HG03097 (cell line): ENCODE measurements around the gene SPIRE1.
"Not testable (repeated sequence)": the region's sequence is repeated elsewhere in the genome, so short reads cannot be mapped to it uniquely, and the experiment has no call there.

Experiments used
- ATAC-seq: cut with Tn5 transposase; IDR thresholded peaks from one replicate; pipeline ENCODE4 v1.9.1; 2021; ENCODE audit not compliant: unreplicated experiment, low FRiP score

SPIRE1 gene

GRCh38 chr18:12599966-12600365 lies 57.9 kb downstream of the SPIRE1 start:
- ATAC-seq, result no peak

- ATAC-seq, result no peak
Observed at GRCh38 chr18:12599543-12599942, 58.4 kb downstream of the SPIRE1 start.

DNA sequence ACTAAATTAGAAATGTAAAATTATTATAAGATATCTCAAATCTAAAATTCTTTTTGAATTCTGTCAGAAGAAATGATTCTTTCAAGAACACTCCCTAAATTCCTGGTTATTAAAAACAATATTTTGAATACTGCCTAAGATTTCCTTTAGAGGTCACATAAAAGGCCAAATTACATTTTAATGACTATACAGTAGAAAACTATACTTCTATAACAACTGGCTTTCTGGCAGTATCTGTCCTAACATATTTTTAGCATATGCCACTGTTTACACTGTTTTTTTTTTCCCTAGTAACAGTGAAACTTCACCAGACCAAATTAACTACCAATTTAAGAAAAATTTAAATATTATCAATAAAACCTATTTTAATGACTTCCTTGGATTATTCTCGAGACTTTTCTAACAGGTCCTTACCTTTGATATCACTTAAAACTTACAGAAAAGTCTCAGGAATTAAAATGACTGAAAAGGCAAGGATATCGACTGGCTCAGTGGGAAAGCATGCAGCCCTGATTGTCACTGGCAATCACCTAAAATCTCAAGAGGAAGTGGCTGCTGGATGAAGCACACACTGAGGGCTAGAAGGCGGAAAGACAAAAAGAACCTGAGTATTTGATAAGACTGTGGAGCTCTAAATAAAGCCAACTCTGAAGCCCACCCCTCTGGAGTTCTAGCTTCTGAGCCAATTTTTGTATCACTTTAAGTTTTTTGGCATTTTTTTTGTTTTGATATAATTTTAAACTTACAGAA lies 59.6 kb downstream of the SPIRE1 start:
- no peak for ATAC-seq

DNA sequence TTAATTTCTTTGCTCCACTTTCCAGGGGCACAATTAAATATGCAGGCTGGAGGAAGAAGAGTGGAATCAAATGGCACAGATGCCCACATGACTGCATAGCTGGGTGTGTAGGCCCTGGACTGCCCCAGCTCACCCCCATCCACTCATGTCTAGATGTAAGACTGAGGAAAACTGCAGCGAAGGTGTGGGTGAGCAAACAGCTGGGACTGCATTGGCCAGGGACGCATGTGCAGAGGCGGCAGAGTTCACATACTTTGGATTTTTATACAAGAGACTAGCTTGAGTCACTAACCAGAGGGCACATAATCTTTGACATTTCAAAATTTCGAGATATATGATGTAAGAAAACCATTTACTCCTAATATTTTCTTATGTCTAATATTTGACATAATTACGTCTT lies 60.1 kb downstream of the SPIRE1 start:
- ATAC-seq, result no peak

DNA sequence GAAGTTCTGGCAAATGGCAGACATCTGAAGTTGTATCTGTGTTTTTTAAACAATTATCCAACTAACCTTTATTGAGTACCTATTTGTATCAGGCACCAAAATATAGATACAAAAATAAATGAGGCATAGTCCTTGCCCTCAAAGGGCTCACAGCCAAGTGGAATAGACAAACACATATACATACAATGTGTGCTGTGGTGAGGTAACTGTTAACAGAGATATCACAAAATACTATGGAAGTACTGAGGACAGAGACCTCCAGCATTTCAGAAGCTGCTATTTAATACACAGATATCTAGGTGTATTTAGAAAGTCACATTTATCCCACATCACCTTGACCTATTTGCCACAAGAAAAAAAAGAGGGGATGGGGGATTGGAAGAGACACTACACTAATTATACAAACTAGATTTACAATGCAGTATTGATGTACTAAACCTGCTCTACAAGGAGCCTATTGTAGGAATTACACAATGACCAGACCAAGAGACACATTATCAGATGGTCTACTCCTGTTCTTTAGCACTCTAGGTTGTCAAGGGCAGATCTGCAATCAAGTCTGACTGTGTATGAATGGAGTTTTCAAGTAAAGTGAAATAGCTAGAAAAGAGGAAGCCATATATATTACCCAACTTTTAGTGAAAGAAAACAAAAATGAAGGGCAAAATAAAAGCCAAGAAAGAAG lies 62.2 kb downstream of the SPIRE1 start:
- no peak for ATAC-seq

GRCh38 chr18:12593866-12594265 lies 64.0 kb downstream of the SPIRE1 start:
- ATAC-seq, result no peak

DNA sequence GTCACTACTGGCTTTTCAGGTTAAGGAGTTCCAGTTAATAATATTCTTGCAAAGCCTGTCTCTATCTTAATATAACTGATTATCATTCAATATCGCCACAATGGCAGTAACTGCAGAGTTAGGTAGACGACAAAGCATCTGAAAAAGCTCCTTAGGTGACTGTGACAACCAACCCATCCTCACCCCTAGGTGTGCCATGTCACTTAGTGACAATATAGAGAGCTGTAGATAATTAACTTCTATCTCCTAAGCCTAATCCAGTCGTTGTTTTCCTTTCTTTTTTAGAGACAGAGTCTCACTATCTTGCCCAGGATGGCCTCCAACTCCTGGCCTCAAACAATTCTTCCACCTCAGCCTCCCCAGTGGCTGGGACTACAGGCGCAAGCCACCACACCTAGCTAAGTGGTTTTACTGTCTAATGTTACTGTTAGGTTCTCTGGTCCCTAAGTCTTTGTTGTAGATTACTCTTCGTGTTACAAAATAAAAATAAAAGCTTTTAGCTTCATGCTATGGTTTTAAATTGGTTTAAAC lies 65.2 kb downstream of the SPIRE1 start:
- no peak for ATAC-seq

GRCh38 chr18:12589448-12589847 lies 68.5 kb downstream of the SPIRE1 start:
- ATAC-seq, result no peak

DNA sequence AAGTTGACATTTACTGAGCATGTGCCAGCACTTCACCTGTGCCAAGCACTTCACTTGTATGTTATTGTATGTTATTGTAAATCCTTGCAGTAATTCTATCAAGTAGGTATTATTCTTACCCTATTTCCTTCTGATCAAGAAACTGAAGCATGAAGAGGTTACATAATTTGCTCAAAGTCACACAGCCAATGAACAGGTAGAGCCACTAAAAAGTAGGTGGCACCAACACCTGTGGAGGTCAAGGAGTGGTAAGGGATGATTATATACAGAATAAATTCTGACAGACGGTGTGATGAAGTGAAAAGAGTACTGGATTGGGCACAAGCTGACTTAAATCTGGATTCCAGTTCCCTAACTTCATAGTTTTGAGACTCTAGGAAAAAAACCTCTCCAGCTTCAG lies 71.0 kb downstream of the SPIRE1 start:
- no peak for ATAC-seq

GRCh38 chr18:12585218-12585617 lies 72.7 kb downstream of the SPIRE1 start:
- no peak for ATAC-seq

DNA sequence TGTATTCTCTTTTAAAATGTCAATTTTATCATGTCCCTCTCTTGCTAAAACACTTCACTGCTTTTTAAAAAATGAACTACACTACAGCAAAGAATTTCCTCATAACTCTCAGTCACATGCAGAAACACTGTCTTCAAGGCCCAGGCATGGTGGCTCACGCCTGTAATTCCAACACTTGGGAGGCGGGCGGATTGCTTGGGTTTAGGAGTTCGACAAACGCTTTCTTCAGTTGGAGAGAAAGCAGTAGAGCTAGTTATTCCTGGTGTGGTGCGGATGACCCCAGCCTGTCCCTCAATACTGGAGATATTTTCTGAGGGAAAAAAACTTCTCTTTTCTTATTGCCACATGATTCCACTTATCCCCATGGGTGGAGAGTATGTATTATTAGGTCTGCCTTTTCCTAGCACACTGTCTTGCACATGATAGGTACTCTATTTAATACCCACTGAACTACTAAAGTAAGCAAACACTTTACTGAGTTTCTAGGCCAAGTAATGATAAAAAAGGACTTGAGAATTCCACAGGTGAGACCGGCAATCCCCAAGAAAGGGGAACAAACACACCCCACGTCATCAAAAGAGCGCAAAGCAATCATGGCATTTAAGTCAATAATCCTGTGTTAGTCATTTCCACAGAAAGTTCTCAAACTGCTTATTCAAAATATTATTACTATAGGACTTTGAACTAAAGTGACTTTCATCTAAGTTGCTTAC lies 77.1 kb downstream of the SPIRE1 start:
- ATAC-seq, result no peak

- no peak for ATAC-seq
Observed at GRCh38 chr18:12579775-12580174, 78.1 kb downstream of the SPIRE1 start.

DNA sequence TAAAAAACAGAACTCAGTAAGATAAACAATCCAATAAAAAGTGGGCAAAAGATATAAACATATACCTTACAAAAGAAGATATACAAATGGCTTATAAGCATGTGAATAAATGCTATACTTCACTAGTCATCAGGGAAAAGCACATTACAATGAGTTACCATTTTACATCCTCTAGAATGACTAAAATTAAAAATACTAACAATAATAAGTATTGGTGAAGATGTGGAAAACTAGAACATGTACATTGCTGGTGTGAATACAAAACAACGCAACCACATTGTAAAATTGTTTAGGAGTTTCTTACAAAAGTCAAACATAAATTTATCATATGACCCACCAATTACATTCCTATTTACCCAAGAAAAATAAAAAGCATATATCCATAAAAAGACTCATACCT lies 80.1 kb downstream of the SPIRE1 start:
- no peak for ATAC-seq

DNA sequence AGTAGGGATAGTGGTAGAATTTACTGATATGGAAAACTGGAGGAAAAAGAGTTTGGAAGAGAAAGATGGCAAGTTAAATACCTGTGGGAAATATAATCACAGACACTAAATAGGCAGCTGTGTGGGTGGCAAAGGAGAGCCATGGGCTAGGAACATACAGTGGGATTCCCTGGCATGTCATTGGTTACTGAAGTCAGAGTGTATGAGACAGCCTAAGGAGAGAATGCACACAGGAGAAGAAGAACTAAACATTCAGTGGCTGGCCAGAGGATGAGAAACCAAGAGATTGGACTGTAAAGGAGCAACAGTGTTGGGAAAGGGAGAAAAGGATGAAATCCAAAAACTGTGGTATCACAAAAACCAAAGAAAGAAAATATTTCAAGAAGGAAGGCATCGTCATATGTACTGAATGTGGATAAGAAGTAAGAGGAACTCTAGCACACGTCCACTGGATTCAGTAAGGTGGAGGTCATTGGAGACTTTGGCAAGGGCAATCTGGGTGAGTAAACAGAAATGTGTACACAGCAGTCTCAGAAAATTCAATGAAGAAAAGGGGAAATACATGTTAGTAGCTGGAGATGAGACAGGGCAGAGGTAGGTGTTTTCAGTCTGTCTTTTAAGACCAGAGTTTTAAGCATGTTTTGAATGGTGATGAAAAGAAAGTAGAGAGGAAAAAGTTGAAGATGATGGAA lies 83.3 kb downstream of the SPIRE1 start:
- ATAC-seq, result no peak

GRCh38 chr18:12571630-12572029 lies 86.3 kb downstream of the SPIRE1 start:
- ATAC-seq, result no peak

DNA sequence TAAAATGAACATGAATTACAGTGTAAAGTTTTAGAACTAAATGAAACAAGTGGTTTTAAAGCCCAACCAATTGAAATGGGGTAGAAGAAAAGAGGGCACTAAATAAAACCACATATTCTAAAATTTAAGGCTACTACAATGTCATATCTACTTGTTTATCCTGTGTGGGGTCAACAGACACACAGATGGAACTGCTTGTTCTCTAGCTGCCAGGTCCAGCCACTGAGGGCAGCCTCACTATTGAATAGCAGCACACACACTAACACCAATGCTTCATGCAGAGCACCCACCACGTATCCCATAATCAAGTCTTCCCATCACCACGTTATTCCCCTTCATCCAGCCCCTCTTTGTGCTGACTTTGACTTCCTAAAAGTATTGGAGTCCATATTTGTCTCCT lies 88.1 kb downstream of the SPIRE1 start:
- ATAC-seq, result no peak

DNA sequence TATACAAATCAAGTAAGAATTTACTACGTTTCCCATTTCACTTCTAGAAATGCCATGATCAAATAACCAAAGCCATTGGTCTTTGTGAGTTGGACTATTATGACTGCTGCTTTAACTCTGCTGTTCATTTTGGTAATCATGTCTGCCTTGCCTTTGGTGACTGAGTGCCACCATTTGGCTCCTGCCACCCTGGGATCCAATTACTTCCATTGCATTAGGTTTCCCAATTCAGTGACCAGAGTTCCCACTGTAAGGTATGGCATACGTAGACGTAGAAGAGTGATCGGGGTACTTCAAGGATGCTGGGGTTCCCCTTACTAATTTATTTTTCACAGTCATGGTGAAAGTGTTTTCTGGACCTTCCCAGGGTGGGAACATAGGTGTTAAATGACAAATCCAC lies 90.1 kb downstream of the SPIRE1 start:
- ATAC-seq, result no peak

DNA sequence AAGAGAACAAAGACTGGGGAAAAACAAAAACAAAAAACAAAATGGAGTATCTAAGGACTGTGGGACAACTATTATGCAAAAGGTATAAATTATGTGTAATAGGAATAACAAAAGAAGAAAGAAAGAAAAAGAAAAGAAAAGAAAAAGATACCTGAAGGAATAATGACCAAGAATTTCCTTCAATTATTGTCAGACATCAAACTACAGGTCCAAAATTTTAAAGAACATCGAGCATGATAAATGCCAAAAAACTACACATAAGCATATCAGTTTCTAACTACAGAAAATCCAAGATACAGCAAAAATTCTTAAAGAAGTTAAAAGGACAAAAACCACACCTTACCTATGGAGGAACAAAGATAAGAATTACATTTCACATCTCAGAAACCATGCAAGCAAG lies 93.0 kb downstream of the SPIRE1 start:
- no peak for ATAC-seq

DNA sequence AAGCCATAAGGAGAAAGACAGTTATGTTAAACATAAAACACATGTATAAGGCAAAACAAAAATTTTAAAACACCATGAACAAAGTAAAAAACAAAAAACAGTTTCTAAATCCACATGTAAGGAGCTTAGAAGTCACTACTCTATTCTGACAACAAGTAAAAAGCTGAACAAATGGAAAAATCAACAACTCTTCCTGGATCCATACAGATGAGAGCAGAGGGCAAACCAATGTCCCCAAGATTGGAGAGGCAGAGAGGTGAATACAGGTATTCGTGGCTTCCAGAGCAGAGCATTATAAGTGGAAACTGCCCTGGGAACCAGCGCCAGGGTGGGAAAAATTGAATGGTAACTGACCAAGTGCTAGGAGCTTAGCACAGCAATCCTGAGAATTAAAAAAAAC lies 93.5 kb downstream of the SPIRE1 start:
- no peak for ATAC-seq

DNA sequence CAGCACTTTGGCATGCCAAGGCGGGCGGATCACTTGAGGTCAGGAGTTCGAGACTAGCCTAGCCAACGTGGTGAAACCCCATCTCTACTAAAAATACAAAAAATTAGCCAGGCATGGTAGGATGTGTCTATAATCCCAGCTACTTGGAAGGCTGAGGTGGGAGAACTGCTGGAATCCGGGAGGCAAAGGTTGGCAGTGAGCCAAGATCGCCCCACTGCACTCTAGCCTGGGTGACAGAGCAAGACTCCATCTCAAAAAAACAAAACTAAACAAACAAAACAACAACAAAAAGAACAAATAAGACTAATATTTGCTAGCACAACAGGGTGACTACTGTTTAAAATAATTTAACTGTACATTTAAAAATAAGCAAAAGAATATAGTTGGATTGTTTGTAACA lies 97.3 kb downstream of the SPIRE1 start:
- ATAC-seq, result not testable (repeated sequence)

DNA sequence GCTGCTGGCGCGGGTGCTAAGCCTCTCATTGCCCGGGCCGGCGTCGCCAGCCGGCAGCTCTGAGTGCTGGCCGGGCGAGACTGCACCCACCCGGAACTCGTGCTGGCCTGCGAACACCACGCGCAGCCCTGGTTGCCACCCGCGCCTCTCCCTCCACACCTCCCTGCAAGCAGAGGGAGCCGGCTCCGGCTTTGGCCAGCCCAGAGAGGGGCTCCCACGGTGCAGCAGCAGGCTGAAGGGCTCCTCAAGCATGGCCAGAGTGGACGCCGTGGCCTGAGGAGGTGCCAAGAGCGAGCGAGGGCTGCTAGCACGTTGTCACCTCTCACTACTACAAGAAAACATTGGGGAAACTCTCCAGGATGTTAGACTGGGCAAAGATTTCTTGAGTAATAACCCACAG lies 98.6 kb downstream of the SPIRE1 start:
- ATAC-seq, result no peak
